Esophagus muscularis mucosa (tissue), 4 donors: ENCODE results near the gene ST7. TPM values are rescaled to one million over a fixed set of nuclear protein-coding genes. Genes with fewer than 3 reads are reported as not detected.

Source experiments
- DNase-seq: peaks from one replicate; pipeline ENCODE4 v3.0.0-alpha.2; 2017; ENCODE audit errors: extremely low spot score
- H3K27ac ChIP-seq, 4 donors: fragments of 200-600 bp; sonication (generic); replicated peaks in 1 of 4; 1 replicate in 3 of 4; 2 replicates in 1 of 4; pipeline ENCODE4 v1.5.1; 2016 to 2019; ENCODE audit warnings: mild to moderate bottlenecking in 1 of 4
- H3K27me3 ChIP-seq, 4 donors: fragments of 200-600 bp; sonication (generic); one replicate each; pipeline versions ENCODE4 v1.5.1 to v1.6.0; 2016 to 2019
- H3K36me3 ChIP-seq, 4 donors: fragments of 200-600 bp; sonication (generic); one replicate each; pipeline ENCODE4 v1.5.1; 2016 to 2019
- H3K4me1 ChIP-seq, 4 donors: fragments of 200-600 bp; sonication (generic); one replicate each; pipeline ENCODE4 v1.5.1; 2016 to 2019
- H3K4me3 ChIP-seq, 4 donors: fragments of 200-600 bp; sonication (generic); 1 replicate in 2 of 4; 2 replicates in 2 of 4; pipeline ENCODE4 v1.5.1; 2016 to 2019; ENCODE audit warnings: mild to moderate bottlenecking in 4 of 4, moderate library complexity in 1 of 4
- H3K9me3 ChIP-seq, 4 donors: fragments of 200-600 bp; sonication (generic); 1 replicate in 3 of 4; 2 replicates in 1 of 4; pipeline ENCODE4 v1.5.1; 2016 to 2019
- EP300 ChIP-seq: sonication (generic); formaldehyde crosslinking; IDR thresholded peaks from one replicate; pipeline ENCODE4 v1.6.1; 2017; ENCODE audit warnings: antibody characterized with exemption
- POLR2A ChIP-seq: fragments of 450-650 bp; IDR thresholded peaks from one replicate; pipeline ENCODE4 v1.6.1; 2017; ENCODE audit warnings: antibody characterized with exemption, moderate library complexity, mild to moderate bottlenecking, low read depth
- POLR2AphosphoS5 ChIP-seq, 2 donors: sonication (generic); formaldehyde crosslinking; IDR thresholded peaks; one replicate each; pipeline ENCODE4 v1.6.1; 2017; ENCODE audit warnings: antibody characterized with exemption in 2 of 2
- WGBS: methylation state at CpG from one replicate; pipeline ENCODE4 v1.1.5; 2018; 5-methylcytosine and 5-hydroxymethylcytosine counted together
- intact Hi-C: fragments of 100-400 bp; cut with DNase I; formaldehyde crosslinking; loops from one replicate; pipeline ENCODE4 v1.15.1; 2023
- total RNA-seq, 4 donors: library from RNA; depleted of rRNA; stranded (reverse); fragments of >200 nt; gene quantifications; one replicate each; pipeline versions ENCODE4 v1.1.0 to v1.2.1, GENCODE V29; 2016
- TF ChIP-seq, protein P1 (sequence below), 3 experiments: fragments of 200-600 bp in 2 of 3; fragments of 450-650 bp in 1 of 3; sonication (generic) in 2 of 3; IDR thresholded peaks; one replicate each; pipeline ENCODE4 v1.5.1; 2017 to 2019; ENCODE audit warnings: antibody characterized with exemption in 3 of 3, mild to moderate bottlenecking in 2 of 3, moderate library complexity in 1 of 3

Gene ST7
- total RNA-seq, 4 donors from 2014 or later: 16.9 to 22.0 (median 18.2) TPM

DNA sequence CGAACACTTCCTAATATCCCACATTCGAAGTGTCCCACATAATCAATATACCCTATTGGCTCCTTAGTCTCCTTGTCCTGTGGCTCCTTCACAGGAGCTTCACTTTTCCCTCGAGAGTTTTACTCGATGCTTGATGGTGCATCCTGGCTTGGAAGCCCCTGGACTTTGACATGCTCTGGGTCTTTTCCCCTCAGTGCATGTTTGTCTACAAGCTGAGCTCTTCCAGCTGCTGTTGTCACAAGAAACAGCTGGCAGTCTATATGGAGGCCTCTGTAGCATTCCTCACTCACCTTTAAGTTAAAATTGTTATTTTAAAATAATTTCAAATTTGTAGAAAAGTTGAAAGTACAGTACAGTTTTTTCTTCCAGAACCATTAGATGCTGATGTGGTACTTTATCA lies 27.1 kb downstream of the ST7 start:
- Histone ChIP-seq H3K9me3 (no peaks in the 10 kb centered on the region), H3K4me1 (peaks cover 0 to 5% (median 0%) of the 10 kb centered on the region in 4 donors), H3K27me3 (no peaks in the 10 kb centered on the region), H3K4me3 (no peak overlapping the region), H3K27ac (no peak overlapping the region), H3K36me3 (no peaks in the 10 kb centered on the region)
- TF ChIP-seq POLR2A (no peak), POLR2AphosphoS5 (IDR thresholded peaks at IDR 0.05) (no peak), EP300 (no peak)
- TF ChIP-seq, protein P1, sequence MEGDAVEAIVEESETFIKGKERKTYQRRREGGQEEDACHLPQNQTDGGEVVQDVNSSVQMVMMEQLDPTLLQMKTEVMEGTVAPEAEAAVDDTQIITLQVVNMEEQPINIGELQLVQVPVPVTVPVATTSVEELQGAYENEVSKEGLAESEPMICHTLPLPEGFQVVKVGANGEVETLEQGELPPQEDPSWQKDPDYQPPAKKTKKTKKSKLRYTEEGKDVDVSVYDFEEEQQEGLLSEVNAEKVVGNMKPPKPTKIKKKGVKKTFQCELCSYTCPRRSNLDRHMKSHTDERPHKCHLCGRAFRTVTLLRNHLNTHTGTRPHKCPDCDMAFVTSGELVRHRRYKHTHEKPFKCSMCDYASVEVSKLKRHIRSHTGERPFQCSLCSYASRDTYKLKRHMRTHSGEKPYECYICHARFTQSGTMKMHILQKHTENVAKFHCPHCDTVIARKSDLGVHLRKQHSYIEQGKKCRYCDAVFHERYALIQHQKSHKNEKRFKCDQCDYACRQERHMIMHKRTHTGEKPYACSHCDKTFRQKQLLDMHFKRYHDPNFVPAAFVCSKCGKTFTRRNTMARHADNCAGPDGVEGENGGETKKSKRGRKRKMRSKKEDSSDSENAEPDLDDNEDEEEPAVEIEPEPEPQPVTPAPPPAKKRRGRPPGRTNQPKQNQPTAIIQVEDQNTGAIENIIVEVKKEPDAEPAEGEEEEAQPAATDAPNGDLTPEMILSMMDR (IDR thresholded peaks at IDR 0.05): no peak
- 71% methylated on average over 4 of the region's 4 CpGs for whole genome bisulfite sequencing
- DNase-seq: no peak
- intact Hi-C loops: no loop called here

GRCh38 chr7:116981939-116982338 lies 28.6 kb downstream of the ST7 start:
- Histone ChIP-seq H3K4me1 (peaks cover 0 to 8% (median 0%) of the 10 kb centered on the region in 4 donors), H3K36me3 (no peaks in the 10 kb centered on the region), H3K9me3 (no peaks in the 10 kb centered on the region), H3K4me3 (no peak overlapping the region), H3K27ac (no peak overlapping the region), H3K27me3 (no peaks in the 10 kb centered on the region)
- 78% methylated on average over 2 of the region's 2 CpGs for WGBS
- no peak for TF ChIP-seq EP300
- TF ChIP-seq, protein P1 (IDR thresholded peaks at IDR 0.05): no peak
- TF ChIP-seq POLR2AphosphoS5 (IDR thresholded peaks at IDR 0.05): no peak
- TF ChIP-seq POLR2A: no peak
- intact Hi-C loops: no loop called here
- no peak for DNase-seq

DNA sequence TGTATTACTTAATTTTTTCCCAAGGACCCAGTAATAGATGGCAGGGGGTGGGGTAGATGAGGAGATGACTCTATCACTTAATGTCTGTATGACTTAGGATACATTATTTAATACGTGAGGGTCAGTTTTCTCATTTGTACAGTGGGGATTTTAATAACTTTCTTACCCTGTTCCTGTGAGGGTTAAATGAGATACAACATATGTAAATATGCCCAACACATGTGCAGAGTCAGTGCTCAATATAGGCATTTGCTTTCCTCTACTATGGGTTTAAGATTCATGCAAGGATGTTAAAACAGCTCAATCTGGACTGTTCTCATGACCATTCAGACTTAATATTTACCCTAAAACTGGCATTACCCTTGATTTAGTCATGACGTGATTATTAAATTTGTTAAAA lies 31.2 kb downstream of the ST7 start:
- H3K4me1 ChIP-seq: peaks cover 0 to 3% (median 0%) of the 10 kb centered on the region in 4 donors
- H3K27ac ChIP-seq: no peak overlapping the region
- no peaks in the 10 kb centered on the region for H3K36me3 ChIP-seq
- no peaks in the 10 kb centered on the region for H3K9me3 ChIP-seq
- WGBS: 68% methylated on average over 2 of the region's 2 CpGs
- intact Hi-C loops: no loop called here
- no peak overlapping the region for H3K4me3 ChIP-seq
- DNase-seq: no peak
- no peaks in the 10 kb centered on the region for H3K27me3 ChIP-seq
- TF ChIP-seq EP300: no peak
- no peak for TF ChIP-seq POLR2A
- TF ChIP-seq POLR2AphosphoS5 (IDR thresholded peaks at IDR 0.05): no peak
- TF ChIP-seq, protein P1 (IDR thresholded peaks at IDR 0.05): no peak

GRCh38 chr7:116984917-116985316 lies 31.6 kb downstream of the ST7 start:
- 82% methylated on average over 2 of the region's 2 CpGs for WGBS
- no peak overlapping the region for H3K4me3 ChIP-seq
- intact Hi-C loops: loop anchor here (5.0 kb wide), 1 partner anchor 53 kb away; no protein-coding TSS in a partner anchor
- no peaks in the 10 kb centered on the region for H3K9me3 ChIP-seq
- H3K27ac ChIP-seq: no peak overlapping the region
- peaks cover 0 to 3% (median 0%) of the 10 kb centered on the region in 4 donors for H3K4me1 ChIP-seq
- H3K27me3 ChIP-seq: no peaks in the 10 kb centered on the region
- no peak for DNase-seq
- no peaks in the 10 kb centered on the region for H3K36me3 ChIP-seq
- TF ChIP-seq, protein P1 (IDR thresholded peaks at IDR 0.05): peak; percentile 63 to 67 (median 63)
- no peak for TF ChIP-seq POLR2A

GRCh38 chr7:116985575-116985974 lies 32.3 kb downstream of the ST7 start:
- WGBS: 95% methylated on average over 5 of the region's 5 CpGs
- intact Hi-C loops: loop anchor here (5.0 kb wide), 1 partner anchor 53 kb away; no protein-coding TSS in a partner anchor
- H3K9me3 ChIP-seq: no peaks in the 10 kb centered on the region
- H3K27me3 ChIP-seq: no peaks in the 10 kb centered on the region
- no peak overlapping the region for H3K4me3 ChIP-seq
- no peak overlapping the region for H3K27ac ChIP-seq
- peaks cover 0 to 3% (median 0%) of the 10 kb centered on the region in 4 donors for H3K4me1 ChIP-seq
- H3K36me3 ChIP-seq: no peaks in the 10 kb centered on the region
- TF ChIP-seq, protein P1 (IDR thresholded peaks at IDR 0.05): no peak
- TF ChIP-seq POLR2AphosphoS5 (IDR thresholded peaks at IDR 0.05): no peak
- no peak for TF ChIP-seq EP300
- no peak for TF ChIP-seq POLR2A
- DNase-seq: no peak
